Fibroblast of gingiva (primary cell): ENCODE measurements around the gene KCNJ13.
"Not testable (repeated sequence)": the region's sequence is repeated elsewhere in the genome, so short reads cannot be mapped to it uniquely, and the experiment has no call there.

Experiments
- DNase-seq: peaks from one replicate; pipeline ENCODE4 v3.0.0-alpha.2; 2011; ENCODE audit warnings: low read depth

Gene KCNJ13

GRCh38 chr2:232767866-232768265, 8.5 kb downstream of the KCNJ13 start:
- DNase-seq: no peak

DNA sequence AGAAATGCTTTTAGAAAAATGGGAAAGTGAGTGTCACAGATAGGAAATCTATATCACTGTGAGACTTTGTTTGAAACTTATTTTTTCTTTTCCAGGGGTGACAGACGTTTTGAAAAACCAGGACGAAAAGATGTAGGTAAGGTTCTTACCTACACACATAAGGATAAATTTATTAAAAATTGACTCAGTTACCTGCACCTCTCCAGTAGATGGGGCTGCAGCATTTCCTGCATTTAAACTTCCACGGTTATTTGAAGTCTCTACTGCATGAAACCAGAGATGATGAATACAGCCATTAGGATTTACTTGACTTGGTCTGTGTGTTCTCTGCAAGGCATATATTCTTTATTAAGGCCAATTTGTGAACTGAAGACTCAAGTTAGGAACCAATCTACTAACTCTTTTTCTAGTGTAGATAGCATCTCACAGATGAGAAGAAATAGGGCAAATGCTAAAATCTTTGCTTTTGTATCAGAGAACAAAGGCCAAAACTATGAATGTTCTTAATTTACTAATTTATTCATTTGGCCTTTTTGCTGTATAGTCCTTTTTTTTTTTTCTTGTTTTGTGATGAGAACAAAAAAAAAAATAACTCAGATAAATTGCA, 15.0 kb downstream of the KCNJ13 start:
- peak; percentile 20 for DNase-seq

- no peak for DNase-seq
These were observed 18.5 kb downstream of the KCNJ13 start for GRCh38 chr2:232757905-232758304.

DNA sequence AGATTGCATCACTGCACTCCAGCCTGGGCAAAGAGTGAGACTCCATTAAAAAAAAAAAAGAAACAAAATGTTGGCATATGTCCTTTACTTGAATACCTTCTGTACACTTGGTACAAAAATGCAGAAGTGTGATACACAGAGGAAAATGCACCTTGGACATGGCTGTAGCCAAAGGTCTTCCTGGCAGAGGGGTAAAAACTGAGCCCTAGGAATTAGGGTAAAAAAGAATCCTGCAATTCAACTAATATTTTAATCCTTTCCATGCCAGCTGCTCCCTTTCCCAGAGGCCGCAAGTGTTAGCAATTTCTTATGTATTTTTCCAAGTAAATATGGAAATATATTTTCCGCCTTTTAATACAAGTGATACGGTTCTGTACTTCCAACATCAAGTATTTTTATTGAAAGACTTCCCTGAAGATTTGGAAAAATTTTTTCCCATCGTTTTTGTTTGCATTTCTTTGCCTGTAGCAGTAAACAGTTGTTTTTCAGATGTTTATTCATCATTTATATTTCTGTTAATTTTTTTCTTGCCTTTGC, 26.2 kb downstream of the KCNJ13 start:
- no peak for DNase-seq

DNA sequence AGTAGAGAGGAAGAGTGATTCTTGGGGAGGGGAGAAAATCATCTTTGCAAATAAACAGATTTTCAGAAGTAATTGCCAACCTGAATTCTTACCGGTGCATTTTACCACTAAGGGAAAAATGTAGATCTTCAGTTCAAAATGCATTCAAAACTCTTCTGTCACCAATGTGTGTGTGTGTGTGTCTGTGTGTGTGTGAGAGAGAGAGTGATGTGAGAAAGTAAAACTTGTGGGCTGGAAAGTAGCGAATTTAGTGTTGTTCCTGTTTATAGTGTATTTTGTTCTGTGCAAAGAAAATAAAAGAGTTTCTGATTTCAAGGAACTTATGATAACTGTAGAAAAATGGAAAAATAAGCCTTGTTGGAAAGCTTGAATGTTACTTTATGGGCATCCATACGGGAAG, 27.0 kb downstream of the KCNJ13 start:
- no peak for DNase-seq

DNA sequence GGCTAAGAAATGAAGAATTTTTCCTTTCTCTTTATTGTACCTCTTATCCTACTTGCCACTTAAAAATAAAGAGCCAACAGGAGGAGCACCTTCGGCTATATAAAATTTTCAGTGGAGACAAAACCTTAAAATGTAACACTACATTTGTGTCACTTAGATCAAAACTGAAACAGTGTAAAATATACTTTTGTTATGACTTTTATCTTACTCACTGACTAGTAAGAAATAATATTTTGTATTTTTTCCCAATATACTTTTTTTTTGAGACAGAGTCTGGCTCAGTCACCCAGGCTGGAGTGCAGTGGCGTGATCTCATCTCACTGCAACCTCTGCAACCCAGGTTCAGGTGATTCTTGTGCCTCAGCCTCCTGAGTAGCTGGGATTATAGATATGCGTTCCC, 28.3 kb downstream of the KCNJ13 start:
- no peak for DNase-seq

DNA sequence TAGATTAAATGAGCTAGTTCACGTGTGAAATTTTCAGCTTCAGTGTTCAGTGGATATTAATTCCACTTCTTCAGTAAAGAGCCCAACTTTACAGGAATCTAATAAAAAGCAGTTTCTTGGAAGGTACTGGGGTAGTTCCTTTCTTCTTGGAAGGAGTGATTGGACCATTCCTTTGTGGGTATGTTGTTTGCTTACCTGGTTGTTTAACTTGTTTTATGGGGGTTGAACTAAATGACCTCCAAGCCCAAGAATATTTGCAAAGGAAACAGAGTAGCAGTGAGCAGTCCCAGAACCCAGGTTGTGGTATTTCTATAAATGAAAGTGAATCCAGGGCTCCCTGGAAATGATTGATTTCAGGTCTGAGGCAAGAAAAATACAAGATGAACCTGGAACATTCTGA, 31.4 kb downstream of the KCNJ13 start:
- DNase-seq: no peak

DNA sequence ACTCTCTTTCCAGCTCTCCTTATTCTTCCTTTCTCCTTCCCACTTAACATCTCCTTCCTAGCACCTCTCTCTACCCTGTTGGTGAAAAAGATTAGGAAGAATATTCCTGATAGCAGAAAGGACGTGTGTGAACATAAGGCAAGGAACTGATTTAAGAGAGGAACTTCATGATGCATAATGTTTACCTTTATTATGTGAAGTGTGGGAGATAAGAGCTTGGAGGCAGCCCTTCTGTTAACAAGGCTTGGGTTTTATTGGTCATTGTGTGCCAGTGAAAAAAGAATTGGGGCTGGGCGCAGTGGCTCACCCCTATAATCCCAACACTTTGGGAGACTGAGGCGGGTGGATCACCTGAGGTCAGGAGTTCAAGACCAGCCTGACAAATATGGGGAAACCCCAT, 34.4 kb downstream of the KCNJ13 start:
- no peak for DNase-seq

GRCh38 chr2:232741294-232741693, 35.1 kb downstream of the KCNJ13 start:
- DNase-seq: no peak

- peak; percentile 55 for DNase-seq
These were observed 44.9 kb downstream of the KCNJ13 start for GRCh38 chr2:232731470-232731869.

DNA sequence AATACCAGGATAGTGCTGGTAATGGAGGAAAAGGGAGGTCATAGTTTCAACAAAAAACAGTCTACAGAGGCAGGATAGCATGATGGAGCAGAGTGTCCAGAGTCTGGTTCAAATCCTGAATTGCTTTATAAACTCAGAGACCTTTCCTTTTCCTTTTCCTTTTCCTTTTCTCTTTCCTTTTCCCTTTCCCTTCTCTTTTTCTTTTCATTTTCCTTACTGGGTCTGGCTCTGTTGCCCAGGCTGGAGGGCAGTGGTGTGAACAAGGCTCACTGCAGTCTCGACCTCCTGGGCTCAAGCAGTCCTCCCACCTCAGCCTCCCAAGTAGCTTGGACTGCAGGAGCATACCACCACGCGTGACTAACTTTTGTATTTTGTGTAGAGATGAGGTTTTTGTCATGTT, 47.6 kb downstream of the KCNJ13 start:
- no peak for DNase-seq

- DNase-seq: no peak
These were observed 53.3 kb downstream of the KCNJ13 start for GRCh38 chr2:232723027-232723426.

GRCh38 chr2:232721882-232722281, 54.5 kb downstream of the KCNJ13 start:
- DNase-seq: no peak

DNA sequence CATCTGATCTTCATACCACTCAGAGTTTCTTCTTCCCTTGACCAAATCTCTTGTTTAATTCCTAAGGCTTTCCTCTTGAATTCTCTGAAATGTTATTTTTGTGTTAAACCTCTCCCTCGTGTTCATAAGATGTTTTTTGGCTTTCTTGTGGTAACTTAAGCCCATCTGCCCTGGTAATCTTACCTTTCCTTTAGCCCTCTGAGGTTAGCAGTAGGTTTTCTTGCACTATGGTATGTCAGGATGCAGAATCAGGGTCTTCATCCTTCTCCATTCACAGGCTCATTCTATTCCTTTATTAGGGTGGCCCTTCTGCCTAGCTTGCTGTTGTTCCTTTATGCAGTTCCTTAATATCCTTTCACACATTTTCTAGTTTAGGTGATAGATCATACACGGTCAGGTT, 55.1 kb downstream of the KCNJ13 start:
- no peak for DNase-seq

DNA sequence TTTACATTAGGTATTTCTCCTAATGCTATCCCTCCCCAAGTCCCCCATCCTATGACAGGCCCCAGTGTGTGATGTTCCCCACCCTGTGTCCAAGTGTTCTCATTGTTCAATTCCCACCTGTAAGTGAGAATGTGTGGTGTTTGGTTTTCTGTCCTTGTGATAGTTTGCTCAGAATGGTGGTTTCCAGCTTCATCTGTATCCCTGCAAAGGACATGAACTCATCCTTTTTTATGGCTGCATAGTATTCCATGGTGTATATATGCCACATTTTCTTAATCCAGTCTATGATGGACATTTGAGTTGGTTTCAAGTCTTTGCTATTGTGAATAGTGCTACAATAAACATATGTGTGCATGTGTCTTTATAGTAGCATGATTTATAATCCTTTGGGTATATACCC, 56.3 kb downstream of the KCNJ13 start:
- DNase-seq: not testable (repeated sequence)
